ENCODE data around the gene CD7.
A peak's percentile ranks its signal among the peaks of the same experiment; 100 is the strongest.

CD7 gene

DNA sequence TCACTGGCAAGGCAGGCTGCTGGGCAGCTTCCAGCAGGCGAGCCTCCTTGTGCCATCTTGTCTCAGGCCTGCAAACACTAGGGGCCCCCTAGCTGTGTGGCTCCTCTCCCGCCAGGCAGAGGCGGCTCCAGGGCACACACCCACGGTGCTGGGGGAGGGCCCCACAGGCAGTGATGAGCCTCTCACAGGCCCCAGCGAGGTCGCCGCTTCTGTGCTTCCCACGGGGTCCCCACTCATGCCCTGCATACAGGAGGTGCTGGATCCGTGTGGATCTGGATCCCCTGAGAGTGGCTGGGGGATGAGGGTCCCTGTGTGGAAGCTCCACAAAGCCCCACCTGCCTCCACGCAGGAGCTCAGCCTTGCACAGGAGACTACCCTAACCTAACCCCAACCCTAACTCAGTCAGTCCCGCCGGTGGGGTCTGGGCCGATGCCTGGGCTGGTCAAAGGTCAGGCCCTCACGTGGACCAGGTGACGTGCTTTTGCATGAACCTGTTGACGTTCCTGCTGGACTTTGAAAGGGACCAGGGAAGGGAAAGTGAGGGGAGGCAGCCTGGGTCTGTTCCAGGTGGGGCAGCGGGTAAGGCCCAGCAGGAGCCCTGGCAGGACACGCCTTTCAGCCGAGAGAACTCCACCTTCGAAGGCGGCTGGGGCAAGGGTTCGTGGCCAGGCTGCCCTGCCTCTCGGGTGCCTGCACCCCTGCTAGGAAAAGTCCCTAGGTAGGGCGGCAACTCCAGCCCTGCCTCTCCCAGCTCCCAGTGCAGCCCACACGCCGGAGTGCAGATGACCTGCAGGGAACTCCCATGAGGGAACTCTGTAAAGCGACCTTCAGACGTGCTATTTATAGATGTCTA is 11.0 kb upstream of the CD7 start:
- DNase-seq (ENCODE audit: low read depth) = no peak

DNA sequence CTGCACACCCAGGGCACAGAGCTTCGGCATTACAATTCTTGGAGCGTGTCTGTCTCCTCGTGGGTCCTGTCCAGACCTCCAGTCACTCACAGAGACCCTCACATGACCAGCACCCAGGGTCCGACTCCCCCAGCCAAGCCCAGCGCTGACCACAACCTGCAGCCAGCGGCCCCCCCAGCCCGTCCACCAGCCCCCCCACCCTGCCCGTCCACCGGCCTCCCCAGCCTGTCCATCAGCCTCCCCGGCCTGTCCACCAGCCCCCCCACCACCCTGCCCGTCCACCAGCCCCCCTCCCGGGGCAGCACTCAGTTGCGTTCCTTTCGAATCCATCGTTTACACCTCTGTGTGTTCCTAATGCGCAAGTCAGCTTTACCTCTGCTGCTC is 10.3 kb upstream of the CD7 start:
- no peak for DNase-seq (ENCODE audit: low read depth)

DNA sequence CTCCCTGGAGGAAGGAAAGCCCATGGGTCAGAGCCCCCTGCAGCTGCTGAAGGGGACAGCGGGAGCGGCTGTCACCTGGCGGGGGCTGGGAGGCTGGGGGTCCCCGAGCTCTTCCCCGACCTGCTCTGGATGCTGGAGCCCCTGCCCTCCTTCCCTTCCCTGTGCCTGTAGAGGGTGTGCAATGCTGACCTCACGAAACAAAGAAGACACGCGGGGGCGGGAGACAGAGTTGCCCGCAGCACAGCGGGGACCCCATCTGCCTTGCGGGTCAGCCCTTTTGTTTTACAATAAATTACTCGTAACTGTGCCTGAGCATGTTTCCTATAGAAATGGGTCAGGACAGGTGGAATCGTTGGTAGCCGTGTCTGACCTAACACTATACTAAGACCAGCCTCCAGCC is 9.9 kb upstream of the CD7 start:
- no peak for DNase-seq (ENCODE audit: low read depth)

DNA sequence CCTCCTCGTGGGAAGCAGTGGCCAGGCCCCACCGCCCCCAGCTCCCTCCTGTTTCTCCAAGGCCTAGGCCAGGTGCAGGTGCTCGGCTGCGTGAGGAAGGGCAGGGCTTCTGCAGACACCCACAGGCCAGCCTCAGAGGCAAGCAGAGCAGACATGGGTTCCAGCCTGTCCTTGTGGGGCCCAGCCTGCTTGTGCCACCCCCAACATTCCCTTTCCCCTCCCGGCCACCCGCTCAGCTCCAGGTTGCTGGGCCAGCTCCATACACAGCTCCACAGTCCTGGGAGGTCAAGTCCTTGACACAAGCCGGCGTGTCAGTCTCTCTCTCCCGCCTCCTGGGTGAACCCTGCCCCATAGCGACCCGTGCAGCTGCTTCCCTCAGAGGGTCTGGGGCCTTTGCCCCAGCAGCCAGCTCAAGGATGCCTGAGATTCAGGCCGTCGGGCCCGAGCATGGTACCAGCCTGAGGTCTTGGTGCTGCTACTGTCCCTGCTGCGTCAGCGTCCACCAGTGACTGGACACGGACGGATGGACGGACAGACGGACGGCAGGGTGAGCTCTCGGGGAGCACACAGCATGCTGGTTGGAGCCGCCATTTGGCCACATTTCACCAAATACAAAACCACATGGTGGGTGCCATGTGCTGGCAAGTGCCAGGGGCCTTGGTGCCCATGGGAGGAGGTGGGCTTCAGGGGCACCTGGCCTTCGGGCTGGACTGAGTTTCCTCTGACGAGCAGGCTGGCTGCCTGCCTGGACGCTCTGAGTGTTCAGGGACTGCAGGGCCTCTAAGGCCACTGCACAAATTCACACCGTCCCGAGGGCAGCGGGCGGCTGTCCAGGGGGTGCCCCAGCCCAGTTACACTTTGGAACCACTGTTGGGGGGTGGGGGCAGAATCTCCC is 8.1 kb upstream of the CD7 start:
- no peak for DNase-seq (ENCODE audit: low read depth)

DNA sequence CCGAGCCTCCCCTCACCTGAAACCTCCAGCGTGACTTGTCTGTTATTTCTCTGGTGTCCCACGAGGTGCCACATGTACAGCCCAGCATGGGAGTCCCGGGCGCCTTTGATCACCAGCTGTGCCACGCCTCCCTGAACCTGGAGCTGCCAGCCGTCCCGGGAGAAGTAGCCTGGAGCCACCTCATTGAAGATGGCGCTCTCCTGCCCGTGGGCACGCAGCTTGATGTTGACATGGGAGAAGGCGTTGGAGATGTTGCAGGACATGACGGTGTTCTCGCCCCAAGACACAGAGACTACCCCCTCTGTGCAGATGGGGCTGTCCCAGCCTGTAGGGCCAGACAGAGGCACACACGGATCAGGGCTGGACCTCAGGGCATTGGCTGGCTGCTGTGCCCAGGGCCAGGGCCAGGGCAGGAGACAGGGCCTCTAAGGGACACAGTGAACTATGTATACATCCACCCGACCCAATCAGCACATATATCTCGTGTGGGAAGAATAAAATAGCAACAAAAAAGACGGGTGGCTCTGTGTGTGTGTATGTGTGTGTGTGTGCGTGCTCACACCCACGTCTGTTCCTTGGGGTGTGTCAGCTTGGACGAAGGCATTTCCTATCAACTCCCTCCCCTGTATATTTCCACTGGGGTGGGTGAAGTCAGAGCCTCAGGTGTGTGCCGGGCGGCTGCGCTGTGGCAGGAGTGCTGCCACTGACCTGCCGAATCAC is 7.3 kb upstream of the CD7 start:
- no peak for DNase-seq (ENCODE audit: low read depth)

DNA sequence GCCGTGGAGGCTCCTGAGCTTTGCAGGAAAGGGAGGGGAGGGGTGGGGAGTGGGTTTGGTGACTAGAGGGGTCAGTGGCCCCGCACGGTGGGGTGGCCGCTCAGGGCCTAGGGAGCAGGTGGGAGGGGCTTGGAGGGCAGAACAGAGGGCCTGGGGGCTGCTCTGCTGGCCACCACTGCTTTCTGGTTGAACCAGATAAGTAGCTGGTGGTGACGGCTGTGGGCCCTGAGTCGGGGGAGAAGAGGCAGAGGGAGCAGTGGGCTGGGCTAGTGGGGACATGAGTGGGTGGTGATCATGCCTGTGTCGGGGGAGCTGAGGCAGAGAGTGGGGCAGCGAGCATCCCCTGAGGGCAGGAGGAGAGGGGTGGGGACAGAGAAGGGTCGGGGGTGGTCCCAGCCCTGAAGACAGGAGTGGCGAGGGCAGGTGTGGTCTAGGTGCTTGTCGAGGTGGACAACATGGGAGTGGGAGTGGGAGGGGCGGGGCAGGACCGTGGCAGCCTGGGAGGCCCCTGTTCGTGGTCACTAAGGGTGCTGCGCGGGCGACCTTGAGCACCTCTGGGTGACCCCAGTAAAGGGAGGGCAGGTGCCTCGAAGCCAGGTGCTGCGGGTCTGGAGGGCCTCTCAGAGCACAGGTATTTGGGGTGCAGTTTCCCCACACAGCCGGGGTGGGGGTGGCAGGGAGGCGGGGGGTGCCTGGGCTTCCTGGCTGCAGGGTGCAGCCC is 6.3 kb upstream of the CD7 start:
- DNase-seq (ENCODE audit: low read depth) = no peak

DNA sequence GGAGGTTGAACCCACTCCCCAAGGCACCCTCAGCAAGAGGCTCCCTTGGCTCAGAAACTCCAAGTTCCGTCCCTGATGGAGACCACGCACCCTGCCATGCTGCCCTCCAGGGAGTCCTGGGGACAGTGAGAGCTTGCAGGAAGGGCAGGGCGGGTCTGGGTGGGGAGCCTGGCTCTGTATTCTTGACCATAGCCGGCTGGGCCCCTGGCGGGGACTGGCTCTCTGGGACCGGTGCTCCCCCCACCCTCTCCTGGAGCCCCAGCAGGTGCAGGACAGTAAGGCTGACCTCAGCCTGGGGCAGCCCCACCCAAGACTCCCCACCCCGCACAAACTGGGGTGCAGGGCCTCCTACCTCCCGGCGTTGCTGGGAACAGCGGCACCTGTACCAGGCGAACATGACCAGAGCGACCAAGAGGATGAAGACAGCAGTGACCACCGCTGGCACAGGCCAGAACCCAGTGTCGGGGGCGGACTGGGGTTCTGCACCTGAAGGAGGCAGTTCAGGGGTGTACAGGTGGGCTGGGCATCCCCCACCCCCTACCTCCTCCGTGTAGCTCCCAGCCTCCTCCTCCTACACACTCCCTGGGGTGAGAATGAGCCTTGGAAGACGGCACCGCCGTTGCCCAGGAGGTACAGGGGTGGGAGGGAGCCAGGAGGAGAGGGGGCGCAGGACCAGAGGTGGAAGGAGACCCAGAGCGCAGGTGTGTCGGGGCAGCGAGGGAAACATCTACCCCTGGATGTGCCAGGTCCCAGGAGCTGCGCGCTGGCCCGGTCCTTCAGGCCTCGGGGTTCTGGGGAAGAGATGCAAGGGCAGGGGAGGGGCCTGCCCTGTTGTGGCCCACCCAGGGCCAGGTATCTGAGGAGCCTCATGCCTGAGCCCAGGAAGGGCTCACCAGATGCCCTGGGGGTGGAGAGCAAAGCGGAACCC is 5.4 kb upstream of the CD7 start:
- no peak for DNase-seq (ENCODE audit: low read depth)

DNA sequence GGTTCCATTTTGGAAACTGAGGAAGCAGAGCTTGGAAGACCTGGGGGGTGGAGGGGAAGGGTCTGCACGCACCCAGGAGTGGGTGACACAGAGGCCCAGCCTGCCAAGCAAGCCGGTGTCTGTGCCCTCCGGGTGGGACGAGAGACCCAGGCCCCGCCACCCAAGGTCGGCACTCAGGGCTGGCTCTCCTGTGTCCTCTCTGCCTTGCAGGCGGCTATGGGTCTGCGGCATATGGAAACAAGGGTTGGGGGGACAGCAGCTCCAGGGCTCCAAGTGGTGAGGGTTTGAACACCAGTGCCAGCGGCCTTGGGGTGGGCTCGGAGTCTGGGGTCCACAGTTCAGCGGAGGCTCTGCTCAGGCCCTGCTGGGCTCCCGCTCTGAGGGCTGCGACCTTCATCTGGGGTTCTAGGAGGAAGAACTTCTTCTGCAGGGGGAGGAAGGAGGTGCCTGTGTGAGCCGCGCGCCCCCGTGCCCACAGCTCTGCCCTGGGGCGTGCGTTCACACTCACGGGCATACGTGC is 4.6 kb upstream of the CD7 start:
- no peak for DNase-seq (ENCODE audit: low read depth)

DNA sequence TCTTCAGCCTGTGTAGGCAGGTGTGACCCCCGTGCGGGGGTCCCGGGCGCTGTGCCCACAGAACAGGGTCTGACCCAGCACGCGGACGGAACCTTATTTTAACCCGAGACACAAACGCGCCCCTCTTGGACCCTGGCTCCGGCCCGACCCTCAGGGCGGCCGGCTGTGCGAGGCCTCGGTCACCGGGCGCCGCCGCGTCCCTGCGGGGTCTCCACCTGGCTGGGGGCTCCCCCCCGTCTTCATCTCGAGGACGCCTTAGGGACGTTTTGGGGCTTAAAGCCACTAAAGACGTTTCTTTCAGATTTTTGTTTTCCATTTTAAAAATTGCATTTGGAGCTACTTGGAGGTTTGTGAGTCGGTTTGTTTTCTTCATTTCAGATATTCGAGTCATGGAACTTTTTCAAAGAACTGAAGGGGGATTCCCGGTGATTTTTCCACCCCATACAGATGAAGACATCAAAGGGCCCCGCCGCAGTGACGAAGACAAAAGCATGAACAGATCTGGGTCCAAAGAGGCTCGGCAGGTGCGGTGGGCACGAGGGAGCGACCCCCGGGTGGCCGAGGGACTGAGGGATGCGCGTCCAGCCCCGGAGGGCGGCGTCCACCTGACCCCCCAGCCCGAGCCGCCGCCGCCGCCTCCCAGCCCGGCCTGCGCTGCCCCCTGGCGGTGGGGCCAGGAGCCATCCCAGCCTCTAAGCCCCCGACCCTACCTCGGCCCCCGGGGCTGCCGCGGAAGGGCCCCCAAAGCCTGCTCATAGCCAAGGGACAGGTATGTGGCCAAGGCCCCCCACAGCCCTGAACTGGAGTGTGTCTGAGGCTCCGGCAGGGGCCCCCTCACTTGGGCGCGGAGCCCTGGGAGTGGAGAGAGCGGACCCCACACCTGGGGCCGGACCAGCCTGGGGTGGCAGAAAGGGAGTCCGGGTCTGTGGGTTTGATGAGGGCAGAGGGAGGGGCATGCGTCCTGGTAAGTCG is 3.8 kb upstream of the CD7 start:
- DNase-seq (ENCODE audit: low read depth) = peak; percentile 45

DNA sequence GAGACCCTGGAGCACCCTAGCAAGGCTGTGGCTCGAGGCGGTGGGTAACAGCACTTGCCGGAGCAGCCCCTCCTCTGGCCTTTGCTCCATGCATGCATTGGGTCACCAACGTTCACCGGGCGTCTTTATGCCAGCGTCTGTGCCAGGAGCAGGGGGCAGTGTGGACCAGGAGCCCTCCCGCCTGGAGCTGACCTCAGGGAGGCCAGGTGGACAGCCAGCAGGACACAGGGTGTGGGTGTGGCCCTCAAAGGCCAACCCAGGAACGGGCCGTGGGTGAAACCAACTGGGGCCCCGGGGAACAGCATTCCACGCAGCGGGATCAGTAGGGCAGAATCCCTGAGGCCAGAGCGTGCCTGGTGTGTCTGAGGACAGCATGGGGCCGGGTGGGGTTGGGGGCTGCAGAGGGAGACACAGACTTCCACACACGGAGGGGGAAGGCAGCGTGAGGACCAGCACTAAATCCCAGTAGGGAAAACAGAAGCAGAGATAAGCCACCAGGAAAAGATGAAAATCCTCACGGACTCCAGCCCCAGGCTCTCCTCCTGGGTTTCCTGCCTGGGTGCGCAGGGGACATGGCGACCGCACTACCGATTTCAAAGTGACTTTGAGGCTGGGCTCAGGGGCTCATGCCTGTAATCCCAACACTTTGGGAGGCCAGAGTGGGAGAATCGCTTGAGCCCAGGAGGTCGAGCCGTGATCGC is 2.9 kb upstream of the CD7 start:
- DNase-seq (ENCODE audit: low read depth) = no peak

DNA sequence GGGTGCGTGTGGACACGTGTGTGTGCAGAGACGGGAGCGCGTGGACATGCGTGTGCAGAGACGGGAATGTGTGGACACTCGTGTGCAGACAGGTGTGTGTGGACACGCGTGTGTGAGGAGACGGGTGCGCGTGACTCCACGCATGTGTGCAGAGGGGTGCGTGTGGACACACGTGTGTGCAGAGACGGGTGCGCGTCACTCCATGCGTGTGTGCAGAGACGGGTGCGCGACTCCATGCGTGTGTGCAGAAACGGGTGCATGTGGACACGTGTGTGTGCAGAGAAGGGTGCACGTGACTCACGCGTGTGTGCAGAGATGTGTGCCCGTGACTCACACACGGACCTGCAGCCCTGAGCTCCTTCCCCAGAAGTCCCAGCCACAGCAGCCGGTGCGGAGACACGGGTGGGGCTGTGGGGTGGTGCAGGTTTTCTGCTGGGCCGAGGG is 2.2 kb upstream of the CD7 start:
- DNase-seq (ENCODE audit: low read depth) = no peak

DNA sequence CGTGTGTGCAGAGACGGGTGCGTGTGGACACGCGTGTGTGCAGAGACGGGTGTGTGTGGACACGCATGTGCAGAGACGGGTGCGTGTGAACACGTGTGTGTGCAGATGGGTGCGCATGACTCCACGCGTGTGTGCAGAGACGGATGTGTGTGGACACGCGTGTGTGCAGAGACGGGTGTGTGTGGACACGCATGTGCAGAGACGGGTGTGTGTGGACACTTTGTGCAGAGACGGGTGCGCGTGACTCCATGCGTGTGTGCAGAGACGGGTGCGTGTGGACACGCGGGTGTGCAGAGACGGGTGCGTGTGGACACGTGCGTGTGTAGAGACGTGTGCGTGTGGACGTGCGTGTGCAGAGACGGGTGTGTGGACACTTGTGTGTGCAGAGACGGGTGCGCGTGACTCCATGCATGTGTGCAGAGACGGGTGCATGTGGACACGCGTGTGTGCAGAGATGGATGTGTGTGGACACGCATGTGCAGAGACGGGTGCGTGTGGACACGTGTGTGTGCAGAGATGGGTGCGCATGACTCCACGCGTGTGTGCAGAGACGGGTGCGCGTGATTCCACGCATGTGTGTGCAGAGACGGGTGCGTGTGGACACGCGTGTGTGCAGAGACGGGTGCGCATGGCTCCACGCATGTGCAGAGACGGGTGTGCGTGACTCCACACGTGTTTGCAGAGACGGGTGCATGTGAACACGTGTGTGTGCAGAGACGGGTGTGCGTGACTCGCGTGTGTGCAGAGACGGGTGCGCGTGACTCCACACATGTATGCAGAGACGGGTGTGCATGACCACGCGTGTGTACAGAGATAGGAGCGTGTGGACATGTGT is 1.6 kb upstream of the CD7 start:
- no peak for DNase-seq (ENCODE audit: low read depth)

DNA sequence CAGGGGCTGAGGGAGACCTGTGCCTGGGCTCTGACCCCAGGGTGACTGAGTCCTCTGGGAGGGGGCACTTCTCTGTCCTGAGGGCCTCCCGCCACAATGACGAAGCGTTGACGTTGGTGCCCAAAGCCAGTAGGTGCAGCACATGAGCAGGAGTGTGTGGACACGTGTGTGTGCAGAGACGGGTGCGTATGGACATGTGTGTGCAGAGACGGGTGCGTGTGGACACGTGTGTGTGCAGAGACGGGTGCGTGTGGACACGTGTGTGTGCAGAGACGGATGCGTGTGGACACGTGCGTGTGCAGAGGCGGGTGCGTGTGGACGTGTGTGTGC is 726 bp upstream of the CD7 start:
- DNase-seq (ENCODE audit: low read depth) = no peak

DNA sequence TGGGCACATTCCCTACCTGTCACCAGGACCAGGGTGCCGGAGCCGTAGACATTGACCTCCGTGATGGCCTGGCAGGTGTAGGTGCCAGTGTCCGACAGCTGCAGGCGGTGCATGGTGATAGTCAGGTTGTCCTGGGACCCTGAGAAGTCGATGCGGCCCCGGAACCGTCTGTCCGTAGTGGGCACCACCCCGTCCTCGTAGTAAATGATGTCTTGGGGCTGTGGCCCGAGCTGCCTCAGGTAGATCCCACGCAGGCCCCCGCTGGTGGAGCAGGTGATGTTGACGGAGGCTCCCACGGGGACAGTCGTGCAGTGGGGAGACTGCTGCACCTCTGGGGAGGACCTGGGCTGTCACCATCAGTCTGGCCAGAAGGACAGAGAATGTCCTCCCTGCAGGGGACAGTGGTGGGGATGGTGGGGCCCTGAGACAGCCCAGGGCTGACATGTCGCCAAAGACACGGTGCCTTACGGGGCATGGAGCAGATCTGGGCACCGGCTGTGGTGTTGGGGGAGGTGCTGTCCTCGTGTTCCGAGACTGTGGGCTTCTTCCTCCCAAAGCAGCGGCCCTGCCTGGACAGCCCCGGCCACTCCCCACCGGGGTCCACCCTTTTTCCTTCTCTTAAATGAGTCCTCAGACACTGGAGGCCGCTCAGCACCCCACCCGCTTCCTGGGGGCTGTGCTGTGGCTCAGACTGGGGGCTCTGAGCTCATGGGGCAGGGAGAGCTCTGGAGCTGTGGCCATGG is 586 bp downstream of the CD7 start:
- DNase-seq (ENCODE audit: low read depth) = no peak

DNA sequence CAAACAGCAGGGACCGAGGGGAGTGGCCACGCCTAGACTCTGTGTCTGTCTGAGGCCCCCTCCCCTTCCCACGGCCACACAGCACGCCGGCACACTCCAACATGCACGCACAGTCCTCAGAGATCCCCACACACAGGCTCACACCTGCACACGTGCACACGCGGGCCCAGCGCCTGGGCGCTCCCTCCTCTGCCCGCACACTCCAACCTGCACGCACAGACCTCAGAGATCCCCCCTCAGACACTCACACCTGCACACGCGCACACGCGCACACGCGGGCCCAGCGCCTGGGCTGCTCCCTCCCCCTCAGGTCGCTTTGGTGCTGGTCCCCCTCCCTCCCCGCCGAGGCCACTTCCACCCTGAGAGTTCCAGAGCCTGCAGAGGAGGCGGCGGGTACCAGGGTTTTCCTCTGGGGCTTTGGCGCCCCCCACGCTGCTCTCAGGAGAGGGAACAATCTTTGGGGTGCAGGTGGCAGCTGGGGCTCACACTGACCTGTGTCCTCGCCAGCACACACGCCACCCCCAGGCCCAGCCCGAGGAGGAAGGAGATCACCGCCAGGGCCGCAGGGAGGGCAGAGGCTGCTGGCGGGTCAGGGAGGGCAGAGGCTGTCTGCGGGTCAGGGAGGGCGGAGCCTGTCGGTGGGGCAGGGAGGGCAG is 1.6 kb downstream of the CD7 start:
- no peak for DNase-seq (ENCODE audit: low read depth)

DNA sequence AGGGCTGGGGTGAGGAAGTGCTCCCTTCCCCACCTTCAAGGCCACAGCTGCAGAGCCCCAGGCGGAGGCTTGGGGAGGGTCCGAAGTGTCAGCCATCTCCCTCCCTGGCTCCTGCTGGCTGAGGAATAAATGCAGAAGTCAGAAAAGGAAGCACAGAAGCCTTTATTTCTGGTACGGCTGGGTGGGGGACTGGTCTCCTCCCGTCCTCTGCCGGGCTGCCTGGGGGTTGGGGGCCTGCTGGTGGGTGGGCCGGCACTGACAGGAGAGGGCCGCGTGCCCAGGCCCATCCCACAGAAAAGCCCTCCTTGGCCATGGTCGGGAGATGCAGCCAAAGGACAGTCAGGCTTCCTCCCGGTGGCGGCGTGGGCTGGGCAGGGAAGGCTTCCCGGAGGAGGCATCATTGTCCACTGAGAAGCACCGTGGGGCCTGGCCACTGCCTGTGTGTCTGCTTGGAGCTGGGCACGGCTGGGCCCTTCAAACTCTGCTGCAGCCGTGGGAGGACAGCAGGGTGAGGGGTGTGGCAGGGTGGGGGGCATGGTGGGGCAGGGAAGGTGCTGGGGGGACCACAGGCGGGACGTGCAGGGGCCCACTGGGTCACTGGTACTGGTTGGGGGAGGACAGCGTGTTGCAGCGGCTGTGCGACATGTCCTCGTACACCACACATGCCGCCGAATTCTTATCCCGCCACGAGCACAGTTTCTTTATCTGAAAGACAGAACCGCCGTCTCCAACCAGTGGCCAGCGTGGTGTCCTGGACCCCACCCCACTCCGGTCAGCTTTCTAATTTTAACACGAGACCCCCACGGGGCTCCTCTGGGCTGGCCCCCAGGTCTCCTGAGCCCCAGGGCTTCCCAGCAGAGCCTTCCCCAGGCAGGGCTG is 2.4 kb downstream of the CD7 start:
- DNase-seq (ENCODE audit: low read depth) = no peak

Measured in activated T-helper 1 cell treated with Interleukin-2 at 50 U/mL for 16 hours (primary cell).